Measurements from ENCODE around the gene CCDC68.

DNA sequence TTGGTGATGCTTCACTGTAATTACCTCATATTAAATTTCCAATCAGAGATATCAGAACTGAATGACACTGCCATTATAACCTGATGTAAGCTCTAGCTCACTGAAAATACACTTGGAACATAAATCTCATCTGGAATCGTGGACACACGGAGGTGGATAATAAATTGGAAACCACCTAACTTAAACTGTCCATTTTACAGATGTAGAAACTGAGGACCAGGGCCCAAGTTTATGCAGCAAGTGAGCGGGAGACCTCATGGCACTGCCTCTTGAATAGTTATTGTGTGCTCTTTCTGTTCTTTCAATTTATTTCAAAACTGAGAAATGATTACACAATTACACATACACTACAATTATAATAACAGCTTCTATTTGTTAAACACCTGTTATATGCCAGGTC, 20.8 kb downstream of the CCDC68 start:
- TF ChIP-seq CTCF (IDR thresholded peaks at IDR 0.05; ENCODE audit: low read length) (no peak), EZH2 (optimal IDR thresholded peaks at IDR 0.05; ENCODE audit: low read depth, low read length) (no peak)

All from MM.1S (cell line).